Prostate gland (tissue), 2 donors: Measurements from ENCODE around the gene CRYBB3. TPM values are rescaled to one million over a fixed set of nuclear protein-coding genes. Genes with fewer than 3 reads are reported as not detected.

Experiments used
- DNase-seq: peaks from one replicate; pipeline ENCODE4 v3.0.0-alpha.2; 2019; ENCODE audit warnings: low spot score
- H3K27ac ChIP-seq, 2 donors: fragments of 200-600 bp; sonication (generic); 2 replicates each; pipeline ENCODE4 v1.5.1; 2017 to 2019
- H3K27me3 ChIP-seq: fragments of 200-600 bp; sonication (generic); replicated peaks from 2 replicates; pipeline ENCODE4 v1.5.1; 2019; ENCODE audit not compliant: insufficient read depth
- H3K36me3 ChIP-seq, 2 donors: fragments of 200-600 bp; sonication (generic); 1 replicate in 1 of 2; 2 replicates in 1 of 2; pipeline versions ENCODE4 v1.5.1 to v1.8.1; 2017 to 2019
- H3K4me1 ChIP-seq: fragments of 200-600 bp; sonication (generic); replicated peaks from 2 replicates; pipeline ENCODE4 v1.5.1; 2019
- H3K4me3 ChIP-seq, 2 donors: fragments of 200-600 bp; sonication (generic); 2 replicates each; pipeline ENCODE4 v1.5.1; 2017 to 2019
- H3K9me3 ChIP-seq: fragments of 200-600 bp; sonication (generic); 2 replicates; pipeline ENCODE4 v1.5.1; 2017
- CTCF ChIP-seq, 4 experiments: fragments of 200-600 bp in 2 of 4; fragments of 450-650 bp in 2 of 4; sonication (generic) in 2 of 4; IDR thresholded peaks; 1 replicate in 3 of 4; 2 replicates in 1 of 4; pipeline ENCODE4 v1.5.1; 2016 to 2019; ENCODE audit warnings: antibody characterized with exemption in 4 of 4, mild to moderate bottlenecking in 2 of 4, moderate library complexity in 2 of 4
- POLR2A ChIP-seq: fragments of 450-650 bp; IDR thresholded peaks from one replicate; pipeline ENCODE4 v1.6.1; 2016; ENCODE audit warnings: antibody characterized with exemption, mild to moderate bottlenecking
- POLR2AphosphoS5 ChIP-seq: sonication (generic); formaldehyde crosslinking; IDR thresholded peaks from one replicate; pipeline ENCODE4 v1.6.1; 2017; ENCODE audit warnings: antibody characterized with exemption
- WGBS: methylation state at CpG from one replicate; pipeline ENCODE4 v1.1.5; 2018; 5-methylcytosine and 5-hydroxymethylcytosine counted together
- intact Hi-C: fragments of 100-400 bp; cut with DNase I; formaldehyde crosslinking; loops from one replicate; pipeline ENCODE4 v1.14.2; 2022
- total RNA-seq, 2 donors: library from RNA; depleted of rRNA; stranded (reverse); fragments of >200 nt; gene quantifications; one replicate each; pipeline ENCODE4 v1.1.0, GENCODE V29; 2016

CRYBB3 gene
- total RNA-seq, 2 donors from 2014 or later = 0.36 TPM; not detected in 1

- Histone ChIP-seq H3K27ac (no peak overlapping the region), H3K9me3 (no peaks in the 10 kb centered on the region), H3K4me1 (no peaks in the 10 kb centered on the region), H3K36me3 (no peaks in the 10 kb centered on the region), H3K27me3 (no peaks in the 10 kb centered on the region), H3K4me3 (no peak overlapping the region)
- 80% methylated on average over 2 of the region's 2 CpGs for WGBS
- DNase-seq = no peak
- intact Hi-C loops = no loop called here
- TF ChIP-seq CTCF (IDR thresholded peaks at IDR 0.05) = no peak
- TF ChIP-seq POLR2AphosphoS5 = no peak
- no peak for TF ChIP-seq POLR2A
These were observed 8.7 kb downstream of the CRYBB3 start for GRCh38 chr22:25208328-25208727.

GRCh38 chr22:25208743-25209505 lies 9.3 kb downstream of the CRYBB3 start:
- intact Hi-C loops = no loop called here
- Histone ChIP-seq H3K27me3 (no peaks in the 10 kb centered on the region), H3K27ac (no peak overlapping the region), H3K9me3 (no peaks in the 10 kb centered on the region), H3K4me3 (no peak overlapping the region), H3K4me1 (no peaks in the 10 kb centered on the region), H3K36me3 (no peaks in the 10 kb centered on the region)
- 72% methylated on average over 17 of the region's 17 CpGs for WGBS
- DNase-seq = no peak
- TF ChIP-seq CTCF (IDR thresholded peaks at IDR 0.05) = no peak
- no peak for TF ChIP-seq POLR2AphosphoS5
- TF ChIP-seq POLR2A = no peak

- WGBS = 80% methylated on average over 3 of the region's 3 CpGs
- Histone ChIP-seq H3K27ac (no peak overlapping the region), H3K4me3 (no peak overlapping the region), H3K27me3 (no peaks in the 10 kb centered on the region), H3K36me3 (no peaks in the 10 kb centered on the region), H3K4me1 (no peaks in the 10 kb centered on the region), H3K9me3 (no peaks in the 10 kb centered on the region)
- intact Hi-C loops = no loop called here
- DNase-seq = no peak
- TF ChIP-seq POLR2A = no peak
These were observed 11.1 kb downstream of the CRYBB3 start for GRCh38 chr22:25210793-25211192.

GRCh38 chr22:25212337-25212736 lies 12.7 kb downstream of the CRYBB3 start:
- Histone ChIP-seq H3K4me3 (no peak overlapping the region), H3K27me3 (no peaks in the 10 kb centered on the region), H3K36me3 (no peaks in the 10 kb centered on the region), H3K9me3 (no peaks in the 10 kb centered on the region), H3K4me1 (no peaks in the 10 kb centered on the region), H3K27ac (no peak overlapping the region)
- intact Hi-C loops = no loop called here
- DNase-seq = no peak
- 63% methylated on average over 3 of the region's 3 CpGs for WGBS
- TF ChIP-seq POLR2AphosphoS5 (no peak), CTCF (IDR thresholded peaks at IDR 0.05) (no peak), POLR2A (no peak)

GRCh38 chr22:25213221-25213620 lies 13.6 kb downstream of the CRYBB3 start:
- intact Hi-C loops = no loop called here
- no peak overlapping the region for H3K4me3 ChIP-seq
- no peaks in the 10 kb centered on the region for H3K36me3 ChIP-seq
- no peak for TF ChIP-seq POLR2AphosphoS5
- no peaks in the 10 kb centered on the region for H3K27me3 ChIP-seq
- DNase-seq = no peak
- 75% methylated on average over 3 of the region's 3 CpGs for WGBS
- H3K27ac ChIP-seq = no peak overlapping the region
- H3K4me1 ChIP-seq = no peaks in the 10 kb centered on the region
- no peaks in the 10 kb centered on the region for H3K9me3 ChIP-seq

GRCh38 chr22:25216230-25216629 lies 16.6 kb downstream of the CRYBB3 start:
- whole genome bisulfite sequencing = 79% methylated on average over 2 of the region's 2 CpGs
- no peak for DNase-seq
- H3K36me3 ChIP-seq = no peaks in the 10 kb centered on the region
- H3K9me3 ChIP-seq = no peaks in the 10 kb centered on the region
- H3K27me3 ChIP-seq = no peaks in the 10 kb centered on the region
- no peaks in the 10 kb centered on the region for H3K4me1 ChIP-seq
- intact Hi-C loops = no loop called here
- TF ChIP-seq POLR2AphosphoS5 = no peak
- no peak for TF ChIP-seq CTCF (IDR thresholded peaks at IDR 0.05)
- no peak for TF ChIP-seq POLR2A
- H3K4me3 ChIP-seq = no peak overlapping the region
- no peak overlapping the region for H3K27ac ChIP-seq
